ENCODE data around the gene ZNF462.

Gene ZNF462

GRCh38 chr9:106862821-106863720, at the start of gene ZNF462:
TSS of gene ZNF462 (plus strand) at chr9:106863166. CDS start at chr9:106923384, 60,218 bp downstream.
- H3K27ac ChIP-seq (ENCODE audit: low read length) = peak within 1 kb of the TSS; percentile 50

DNA sequence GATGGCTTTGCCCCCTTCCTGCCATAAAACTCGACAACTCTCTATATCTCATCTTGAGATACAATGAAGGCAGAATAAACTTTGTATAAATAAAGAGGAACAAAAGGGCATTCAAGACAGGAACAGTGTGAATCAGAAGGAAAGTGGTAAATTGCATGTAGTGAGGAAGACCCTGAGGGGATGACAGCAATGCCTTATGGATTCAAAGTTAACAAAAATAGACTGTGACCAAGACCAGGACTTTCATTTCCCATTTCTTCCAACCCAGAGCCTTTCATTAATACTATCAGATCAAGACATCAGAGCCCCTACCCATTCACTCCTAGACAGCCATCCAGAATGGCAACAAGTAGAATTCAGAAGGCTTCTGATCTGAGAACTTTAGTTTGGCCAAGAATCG, 46.4 kb upstream of the ZNF462 start:
- no peaks in the 10 kb centered on the region for H3K9me3 ChIP-seq (ENCODE audit: insufficient read depth, low read depth, low read length)
- H3K36me3 ChIP-seq (ENCODE audit: insufficient read depth, low read depth, low read length) = no peaks in the 10 kb centered on the region
- H3K27ac ChIP-seq (ENCODE audit: low read length) = no peak overlapping the region
- H3K4me3 ChIP-seq (ENCODE audit: low read length) = no peak overlapping the region
- no peaks in the 10 kb centered on the region for H3K4me1 ChIP-seq (ENCODE audit: insufficient read depth, low read length)
- H3K27me3 ChIP-seq (ENCODE audit: insufficient read depth, low read length) = no peaks in the 10 kb centered on the region
- no peak overlapping the region for H3K9ac ChIP-seq (ENCODE audit: low read depth, low read length)

More at GRCh38 chr9:106862821-106863720, at the start of gene ZNF462:
- Histone ChIP-seq H3K9me3 (ENCODE audit: insufficient read depth, low read depth, low read length) (no peaks in the 10 kb centered on the region), H3K27me3 (ENCODE audit: insufficient read depth, low read length) (no peaks in the 10 kb centered on the region; the same call in 1 of the 2 replicates), H3K9ac (ENCODE audit: low read depth, low read length) (peak within 1 kb of the TSS; percentile 97), H3K36me3 (ENCODE audit: insufficient read depth, low read depth, low read length) (peaks cover 22% of the 10 kb centered on the region; the same call in 1 of the 2 replicates), H3K4me1 (ENCODE audit: insufficient read depth, low read length) (peaks cover 31% of the 10 kb centered on the region; the same call in 1 of the 2 replicates), H3K4me3 (ENCODE audit: low read length) (peak within 1 kb of the TSS; percentile 96)

DNA sequence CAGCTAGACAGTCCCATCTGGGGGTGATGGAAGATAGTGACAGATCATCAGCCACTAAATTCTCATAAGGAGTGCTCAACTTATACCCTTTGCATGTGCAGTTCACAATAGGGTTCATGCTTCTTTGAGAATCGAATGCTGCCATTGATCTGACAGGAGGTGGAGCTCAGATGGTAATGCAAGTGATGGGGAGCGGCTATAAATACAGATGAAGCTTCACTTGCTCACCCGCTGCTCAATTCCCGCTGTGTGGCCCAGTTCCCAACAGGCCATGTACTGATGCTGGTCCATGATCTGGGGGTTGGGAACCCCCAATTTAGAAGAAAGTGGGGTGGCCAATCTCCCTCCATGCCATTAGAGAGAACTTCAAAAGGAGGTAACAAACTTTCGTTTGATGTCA, 44.9 kb upstream of the ZNF462 start:
- Histone ChIP-seq H3K4me1 (ENCODE audit: insufficient read depth, low read length) (no peaks in the 10 kb centered on the region), H3K9ac (ENCODE audit: low read depth, low read length) (no peak overlapping the region), H3K4me3 (ENCODE audit: low read length) (no peak overlapping the region), H3K27me3 (ENCODE audit: insufficient read depth, low read length) (no peaks in the 10 kb centered on the region), H3K36me3 (ENCODE audit: insufficient read depth, low read depth, low read length) (no peaks in the 10 kb centered on the region), H3K27ac (ENCODE audit: low read length) (no peak overlapping the region), H3K9me3 (ENCODE audit: insufficient read depth, low read depth, low read length) (no peaks in the 10 kb centered on the region)

DNA sequence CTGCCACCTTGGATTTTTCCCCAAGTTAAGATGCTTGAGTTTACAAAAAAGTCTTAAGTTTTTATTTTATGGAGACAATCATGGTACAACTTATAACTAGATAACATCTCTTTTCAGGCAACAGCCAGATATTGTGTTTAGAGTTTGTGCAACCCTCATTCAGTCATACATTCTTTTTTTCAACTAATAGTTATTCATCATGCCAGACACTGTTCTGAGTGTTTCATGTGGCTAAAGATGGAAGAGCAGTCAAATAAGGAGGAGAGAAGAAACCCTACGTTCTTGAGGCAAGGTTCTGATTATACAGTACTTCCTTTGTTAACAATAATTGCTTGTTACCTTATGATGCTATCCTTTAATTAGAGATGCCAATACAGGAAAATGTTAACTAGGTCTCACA, 42.1 kb upstream of the ZNF462 start:
- Histone ChIP-seq H3K36me3 (ENCODE audit: insufficient read depth, low read depth, low read length) (no peaks in the 10 kb centered on the region), H3K4me3 (ENCODE audit: low read length) (no peak overlapping the region), H3K9ac (ENCODE audit: low read depth, low read length) (no peak overlapping the region)

DNA sequence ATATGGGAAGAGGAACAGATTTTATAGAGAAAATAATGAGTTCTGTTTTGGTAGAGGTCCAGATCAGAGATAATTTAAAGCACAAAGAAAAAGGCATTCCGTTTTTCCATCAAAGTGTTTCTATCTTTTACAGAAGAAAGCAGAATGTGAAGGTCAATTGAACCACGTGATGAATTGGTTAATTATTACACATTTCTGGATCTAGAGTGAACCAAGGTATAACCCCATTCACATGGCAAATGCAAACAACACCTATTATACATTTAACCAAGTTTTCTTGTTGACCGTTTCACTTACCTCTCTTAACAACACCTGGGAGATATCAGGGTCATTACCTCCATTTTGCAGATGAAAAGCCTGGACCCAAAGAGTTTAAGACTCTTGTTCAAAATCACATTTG, 34.9 kb upstream of the ZNF462 start:
- Histone ChIP-seq H3K27ac (ENCODE audit: low read length) (no peak overlapping the region), H3K9ac (ENCODE audit: low read depth, low read length) (no peak overlapping the region), H3K27me3 (ENCODE audit: insufficient read depth, low read length) (no peaks in the 10 kb centered on the region), H3K4me1 (ENCODE audit: insufficient read depth, low read length) (no peaks in the 10 kb centered on the region), H3K9me3 (ENCODE audit: insufficient read depth, low read depth, low read length) (no peaks in the 10 kb centered on the region), H3K4me3 (ENCODE audit: low read length) (no peak overlapping the region), H3K36me3 (ENCODE audit: insufficient read depth, low read depth, low read length) (no peaks in the 10 kb centered on the region)

More for the DNA sequence above, 42.1 kb upstream of the ZNF462 start:
- H3K4me1 ChIP-seq (ENCODE audit: insufficient read depth, low read length) = no peaks in the 10 kb centered on the region
- no peak overlapping the region for H3K27ac ChIP-seq (ENCODE audit: low read length)
- H3K9me3 ChIP-seq (ENCODE audit: insufficient read depth, low read depth, low read length) = no peaks in the 10 kb centered on the region
- no peaks in the 10 kb centered on the region for H3K27me3 ChIP-seq (ENCODE audit: insufficient read depth, low read length)

- no peaks in the 10 kb centered on the region for H3K9me3 ChIP-seq (ENCODE audit: insufficient read depth, low read depth, low read length)
- no peaks in the 10 kb centered on the region for H3K36me3 ChIP-seq (ENCODE audit: insufficient read depth, low read depth, low read length)
- no peak overlapping the region for H3K9ac ChIP-seq (ENCODE audit: low read depth, low read length)
- H3K27me3 ChIP-seq (ENCODE audit: insufficient read depth, low read length) = no peaks in the 10 kb centered on the region
- H3K4me3 ChIP-seq (ENCODE audit: low read length) = no peak overlapping the region
- no peaks in the 10 kb centered on the region for H3K4me1 ChIP-seq (ENCODE audit: insufficient read depth, low read length)
- H3K27ac ChIP-seq (ENCODE audit: low read length) = no peak overlapping the region
These were observed 34.0 kb upstream of the ZNF462 start for GRCh38 chr9:106828965-106829364.

DNA sequence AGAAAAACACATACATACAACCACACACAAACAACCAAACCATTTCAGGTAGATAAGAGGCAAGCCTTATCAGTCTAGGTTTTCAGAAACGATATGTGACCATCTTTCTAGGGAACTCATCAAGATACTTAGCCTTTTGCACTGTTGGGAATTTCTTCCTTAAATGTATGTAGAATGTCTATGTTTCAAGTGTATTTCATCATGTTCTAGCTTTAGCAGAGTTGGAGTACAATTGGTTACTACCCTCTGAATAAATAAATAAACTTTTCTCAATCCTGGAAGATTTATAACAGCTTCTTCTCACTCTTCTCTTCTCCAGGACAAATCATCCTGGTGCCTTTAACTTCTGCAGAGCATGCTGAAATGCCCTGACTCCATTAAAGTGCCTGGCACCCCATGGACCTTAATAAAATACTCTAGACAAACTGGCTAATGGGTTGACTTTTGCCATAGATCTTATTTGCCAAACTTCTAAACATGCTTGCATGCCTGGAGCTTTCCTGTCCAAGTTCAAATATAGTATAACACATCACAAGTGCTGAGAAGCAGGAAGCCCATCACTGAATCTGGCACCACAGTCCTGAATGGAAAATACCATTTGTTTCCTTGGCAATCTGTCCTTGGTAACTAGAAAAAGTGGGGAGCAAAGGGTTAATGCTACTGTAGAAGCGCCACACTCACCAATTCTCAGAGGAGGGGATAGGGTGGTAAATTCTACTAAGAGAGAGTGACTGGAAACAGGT, 33.1 kb upstream of the ZNF462 start:
- no peaks in the 10 kb centered on the region for H3K9me3 ChIP-seq (ENCODE audit: insufficient read depth, low read depth, low read length)
- H3K27ac ChIP-seq (ENCODE audit: low read length) = no peak overlapping the region
- H3K9ac ChIP-seq (ENCODE audit: low read depth, low read length) = no peak overlapping the region
- no peaks in the 10 kb centered on the region for H3K27me3 ChIP-seq (ENCODE audit: insufficient read depth, low read length)
- no peaks in the 10 kb centered on the region for H3K36me3 ChIP-seq (ENCODE audit: insufficient read depth, low read depth, low read length)
- H3K4me1 ChIP-seq (ENCODE audit: insufficient read depth, low read length) = no peaks in the 10 kb centered on the region
- no peak overlapping the region for H3K4me3 ChIP-seq (ENCODE audit: low read length)

DNA sequence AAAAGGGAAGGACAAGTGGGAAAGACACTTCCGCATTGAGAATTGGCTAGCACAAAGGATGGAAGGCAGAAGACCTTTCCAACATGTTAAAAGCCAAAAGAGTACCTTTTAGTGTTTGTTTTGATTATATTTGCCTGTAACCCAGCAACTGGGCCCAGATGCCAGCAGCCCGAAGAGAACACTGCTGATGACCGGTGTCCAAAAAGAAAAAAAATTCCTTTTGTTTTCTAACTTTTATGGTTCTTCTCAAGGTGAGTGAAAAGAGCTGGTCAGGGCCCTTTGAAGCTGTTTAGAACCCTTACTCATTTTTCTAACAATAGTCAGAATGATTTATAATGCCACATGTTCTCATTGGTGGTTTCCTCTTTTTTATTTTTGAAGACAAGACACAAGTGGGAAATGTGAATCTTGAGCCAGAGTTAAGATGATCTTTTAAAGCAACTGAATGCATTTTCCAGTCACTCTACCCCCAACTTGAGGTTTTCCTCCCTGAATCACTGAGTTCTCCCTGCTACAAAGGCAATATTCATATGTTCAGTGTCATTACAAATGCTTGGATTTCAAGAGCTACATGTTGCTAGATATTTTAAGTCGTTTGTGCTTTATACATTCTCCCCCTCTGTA, 32.3 kb upstream of the ZNF462 start:
- no peaks in the 10 kb centered on the region for H3K27me3 ChIP-seq (ENCODE audit: insufficient read depth, low read length)
- no peaks in the 10 kb centered on the region for H3K9me3 ChIP-seq (ENCODE audit: insufficient read depth, low read depth, low read length)
- no peaks in the 10 kb centered on the region for H3K4me1 ChIP-seq (ENCODE audit: insufficient read depth, low read length)
- H3K4me3 ChIP-seq (ENCODE audit: low read length) = no peak overlapping the region
- H3K9ac ChIP-seq (ENCODE audit: low read depth, low read length) = no peak overlapping the region
- H3K27ac ChIP-seq (ENCODE audit: low read length) = no peak overlapping the region
- H3K36me3 ChIP-seq (ENCODE audit: insufficient read depth, low read depth, low read length) = no peaks in the 10 kb centered on the region

- Histone ChIP-seq H3K27me3 (ENCODE audit: insufficient read depth, low read length) (no peaks in the 10 kb centered on the region), H3K4me1 (ENCODE audit: insufficient read depth, low read length) (0 out of 2 replicates have a peak, but pooled peaks cover 3% of the 10 kb centered on the region), H3K36me3 (ENCODE audit: insufficient read depth, low read depth, low read length) (no peaks in the 10 kb centered on the region), H3K4me3 (ENCODE audit: low read length) (no peak overlapping the region), H3K9ac (ENCODE audit: low read depth, low read length) (no peak overlapping the region), H3K9me3 (ENCODE audit: insufficient read depth, low read depth, low read length) (no peaks in the 10 kb centered on the region), H3K27ac (ENCODE audit: low read length) (no peak overlapping the region)
These were observed 28.1 kb upstream of the ZNF462 start for GRCh38 chr9:106834888-106835287.

GRCh38 chr9:106835840-106836239, 27.1 kb upstream of the ZNF462 start:
- Histone ChIP-seq H3K4me3 (ENCODE audit: low read length) (no peak overlapping the region), H3K27me3 (ENCODE audit: insufficient read depth, low read length) (no peaks in the 10 kb centered on the region), H3K36me3 (ENCODE audit: insufficient read depth, low read depth, low read length) (no peaks in the 10 kb centered on the region)

DNA sequence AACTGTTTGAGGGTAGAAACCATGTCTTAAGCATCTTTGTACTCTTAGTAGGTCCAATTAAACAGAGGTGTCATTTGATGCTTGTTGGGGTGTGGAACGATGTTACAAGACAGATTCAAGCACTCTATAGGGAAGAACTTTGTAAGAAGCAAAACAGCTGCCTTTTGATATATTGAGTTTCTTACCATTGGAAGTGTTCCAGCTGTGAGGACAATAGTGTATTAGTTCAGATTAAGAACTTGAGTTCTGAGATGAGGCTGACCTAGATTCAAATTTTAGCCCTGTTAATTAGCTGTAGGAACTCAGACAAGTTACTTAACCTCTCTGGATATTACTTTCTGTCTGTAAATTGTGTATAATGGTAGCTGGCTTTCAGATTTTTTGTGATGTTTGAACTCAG, 19.6 kb upstream of the ZNF462 start:
- no peaks in the 10 kb centered on the region for H3K9me3 ChIP-seq (ENCODE audit: insufficient read depth, low read depth, low read length)
- no peak overlapping the region for H3K9ac ChIP-seq (ENCODE audit: low read depth, low read length)
- no peak overlapping the region for H3K27ac ChIP-seq (ENCODE audit: low read length)
- no peaks in the 10 kb centered on the region for H3K27me3 ChIP-seq (ENCODE audit: insufficient read depth, low read length)
- H3K4me1 ChIP-seq (ENCODE audit: insufficient read depth, low read length) = no peaks in the 10 kb centered on the region
- no peak overlapping the region for H3K4me3 ChIP-seq (ENCODE audit: low read length)
- H3K36me3 ChIP-seq (ENCODE audit: insufficient read depth, low read depth, low read length) = no peaks in the 10 kb centered on the region

More at GRCh38 chr9:106835840-106836239, 27.1 kb upstream of the ZNF462 start:
- 0 out of 2 replicates have a peak, but pooled peaks cover 3% of the 10 kb centered on the region for H3K4me1 ChIP-seq (ENCODE audit: insufficient read depth, low read length)
- H3K27ac ChIP-seq (ENCODE audit: low read length) = no peak overlapping the region
- no peak overlapping the region for H3K9ac ChIP-seq (ENCODE audit: low read depth, low read length)
- H3K9me3 ChIP-seq (ENCODE audit: insufficient read depth, low read depth, low read length) = no peaks in the 10 kb centered on the region

Data from iPS-20b (cell line).